EL (cell line): Measurements from ENCODE around the gene ADAM12.
A peak's percentile ranks its signal among the peaks of the same experiment; 100 is the strongest.
"Not testable (repeated sequence)": the region's sequence is repeated elsewhere in the genome, so short reads cannot be mapped to it uniquely, and the experiment has no call there.

Experiments
- DNase-seq: peaks from one replicate; pipeline ENCODE4 v3.0.0-alpha.2; 2016

The ADAM12 gene

DNA sequence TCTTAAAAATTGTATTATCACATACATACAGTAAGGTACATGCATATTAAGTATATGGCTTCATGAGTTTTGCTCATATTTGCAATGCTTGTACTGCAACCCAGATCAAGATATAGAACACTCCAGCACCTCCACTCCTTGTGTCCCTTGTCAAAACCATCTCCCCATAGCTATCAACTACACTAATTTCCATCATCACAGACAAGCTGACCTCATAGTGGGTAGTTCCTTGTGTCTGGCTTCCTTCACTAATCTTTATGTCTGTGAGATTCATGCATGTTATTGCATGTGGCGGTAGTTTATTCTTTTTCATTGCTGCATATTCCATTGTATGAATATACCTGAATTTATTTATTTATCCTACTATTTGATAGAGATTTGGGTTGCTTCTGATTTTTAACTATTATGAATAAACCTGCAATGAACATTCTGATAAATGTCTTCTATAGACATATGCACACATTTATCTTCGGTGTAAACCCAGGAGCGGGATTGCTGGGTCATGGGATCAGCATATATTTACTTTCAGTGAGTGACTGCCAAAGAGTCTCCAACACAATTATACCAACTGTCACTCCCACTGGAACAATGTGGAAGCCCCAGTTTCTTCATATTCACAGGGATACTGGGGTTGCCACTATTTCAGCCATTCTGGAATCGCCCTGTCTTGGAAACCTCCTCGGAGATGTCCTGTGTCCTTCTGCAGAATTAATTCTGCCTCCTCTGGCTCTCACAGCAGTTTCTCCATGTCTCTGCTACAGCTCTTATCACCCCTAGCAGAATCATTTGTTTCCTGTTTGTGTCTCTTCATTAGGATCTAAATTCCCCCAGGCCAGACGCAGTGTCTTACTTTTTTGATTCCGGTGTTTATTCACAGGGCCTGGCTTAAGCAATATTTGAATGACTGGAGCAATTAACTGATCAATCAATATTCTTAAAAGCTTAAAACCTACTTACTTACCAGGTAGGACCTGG lies 14.7 kb upstream of the ADAM12 start:
- DNase-seq, result no peak

DNA sequence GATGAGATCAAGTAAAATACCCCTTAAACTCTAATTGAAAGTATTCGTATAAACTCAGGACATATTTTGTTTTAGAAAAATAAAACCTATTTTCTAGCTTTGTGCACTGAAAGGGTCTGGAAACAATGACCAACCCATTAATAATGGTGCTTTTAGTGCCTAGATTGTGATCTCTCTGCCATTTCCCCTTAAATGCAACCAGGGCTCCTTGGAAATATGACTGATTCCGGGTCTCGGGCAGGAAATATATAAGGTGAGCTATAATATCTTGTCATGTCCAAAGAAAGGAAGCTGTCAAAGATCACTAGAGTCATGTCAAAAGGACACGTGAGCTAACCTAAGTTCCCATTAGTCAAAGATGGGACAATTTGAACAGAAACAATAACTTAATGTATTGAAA lies 12.4 kb upstream of the ADAM12 start:
- DNase-seq, result no peak

GRCh38 chr10:126398924-126399323 lies 10.6 kb upstream of the ADAM12 start:
- DNase-seq, result no peak

DNA sequence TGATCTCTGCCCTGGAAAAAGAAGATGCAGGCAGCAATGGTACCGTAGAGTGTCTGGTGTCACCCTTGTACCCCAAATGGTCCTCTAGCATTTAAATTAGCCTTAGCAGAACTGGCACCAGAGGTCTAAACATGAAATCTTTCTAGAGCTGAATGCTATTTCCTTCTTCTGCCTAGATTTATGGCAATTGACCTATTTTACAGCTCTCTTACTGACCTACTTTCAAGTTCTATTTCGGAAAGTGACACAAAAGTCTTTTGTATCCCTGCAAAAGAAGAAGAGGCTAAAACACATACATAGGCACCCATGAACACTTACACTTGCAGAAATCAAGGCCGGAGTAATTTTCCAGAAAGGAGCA lies 10.1 kb upstream of the ADAM12 start:
- DNase-seq, result no peak

DNA sequence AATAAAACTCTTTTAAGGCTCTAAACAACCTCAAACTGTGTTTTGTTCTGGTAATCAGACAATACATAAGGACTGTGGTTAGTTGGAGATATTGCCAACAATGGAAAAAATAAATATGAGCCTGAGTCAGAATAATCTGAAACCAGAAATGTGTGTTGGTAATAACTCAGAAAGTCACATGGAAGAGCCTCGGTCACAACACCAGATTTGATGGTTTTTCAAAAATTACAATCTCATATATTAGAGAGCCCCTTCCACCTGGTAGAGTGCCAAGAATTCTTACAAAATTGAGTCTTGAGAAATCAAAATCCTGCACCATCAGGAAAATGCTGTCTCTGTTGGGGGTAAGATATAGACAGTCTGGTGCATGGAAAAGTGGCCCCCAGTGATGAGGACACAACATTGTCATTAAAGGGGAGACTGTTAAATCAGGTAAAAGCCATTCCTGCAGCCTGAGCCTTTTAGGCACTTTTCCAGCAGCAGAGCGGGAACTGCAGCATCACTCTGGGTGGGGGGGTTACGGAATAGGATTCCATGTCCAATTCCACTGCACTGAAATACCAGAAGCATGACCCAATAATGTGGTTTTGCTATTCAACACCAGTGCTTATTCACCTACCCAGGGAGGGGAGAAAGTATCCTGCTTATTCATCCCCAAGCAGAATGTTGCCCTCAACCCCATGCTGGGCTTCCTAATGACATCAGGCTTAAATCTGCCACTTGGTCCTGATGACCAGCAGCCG lies 9.5 kb upstream of the ADAM12 start:
- DNase-seq, result peak; percentile 98

GRCh38 chr10:126397156-126397555 lies 8.9 kb upstream of the ADAM12 start:
- DNase-seq, result no peak

- DNase-seq, result no peak
Measured at GRCh38 chr10:126394948-126395347, 6.7 kb upstream of the ADAM12 start.

DNA sequence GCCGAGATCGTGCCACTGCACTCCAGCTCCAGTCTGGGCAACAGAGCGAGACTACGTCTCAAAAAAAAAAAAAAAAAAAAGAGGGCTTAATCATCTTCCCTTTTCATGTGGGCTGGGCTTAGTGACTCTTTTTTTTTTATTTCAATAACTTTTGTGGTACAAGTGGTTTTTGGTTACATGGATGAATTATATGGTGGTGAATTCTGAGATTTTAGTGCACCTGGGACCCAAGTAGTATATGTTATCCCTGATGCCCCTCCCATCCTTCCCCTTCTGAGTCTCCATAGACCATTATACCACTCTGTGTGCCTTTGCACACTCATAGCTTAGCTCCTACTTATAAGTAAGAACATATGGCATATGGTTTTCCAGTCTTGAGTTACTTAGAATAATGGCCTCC lies 4.8 kb upstream of the ADAM12 start:
- DNase-seq, result no peak

DNA sequence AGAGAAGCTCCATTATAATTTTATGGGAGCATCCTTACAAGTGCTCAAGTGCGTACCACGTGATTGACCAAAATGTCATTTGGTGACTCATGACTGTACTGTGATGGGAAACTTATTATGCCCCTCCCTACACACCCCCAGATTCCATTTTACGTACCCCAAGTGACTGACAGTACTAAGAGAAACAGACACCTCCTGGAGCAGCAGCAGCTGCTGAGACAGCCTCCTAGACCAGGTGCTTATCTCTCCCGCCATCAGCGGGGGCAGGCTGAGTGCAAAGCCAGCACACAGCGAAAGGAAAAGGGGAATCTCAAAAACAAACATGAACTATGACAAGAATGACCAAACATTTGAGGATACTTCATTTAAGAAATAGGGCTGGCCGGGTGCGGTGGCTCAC lies 4.2 kb upstream of the ADAM12 start:
- DNase-seq, result no peak

GRCh38 chr10:126392068-126392467 lies 3.8 kb upstream of the ADAM12 start:
- DNase-seq, result no peak

DNA sequence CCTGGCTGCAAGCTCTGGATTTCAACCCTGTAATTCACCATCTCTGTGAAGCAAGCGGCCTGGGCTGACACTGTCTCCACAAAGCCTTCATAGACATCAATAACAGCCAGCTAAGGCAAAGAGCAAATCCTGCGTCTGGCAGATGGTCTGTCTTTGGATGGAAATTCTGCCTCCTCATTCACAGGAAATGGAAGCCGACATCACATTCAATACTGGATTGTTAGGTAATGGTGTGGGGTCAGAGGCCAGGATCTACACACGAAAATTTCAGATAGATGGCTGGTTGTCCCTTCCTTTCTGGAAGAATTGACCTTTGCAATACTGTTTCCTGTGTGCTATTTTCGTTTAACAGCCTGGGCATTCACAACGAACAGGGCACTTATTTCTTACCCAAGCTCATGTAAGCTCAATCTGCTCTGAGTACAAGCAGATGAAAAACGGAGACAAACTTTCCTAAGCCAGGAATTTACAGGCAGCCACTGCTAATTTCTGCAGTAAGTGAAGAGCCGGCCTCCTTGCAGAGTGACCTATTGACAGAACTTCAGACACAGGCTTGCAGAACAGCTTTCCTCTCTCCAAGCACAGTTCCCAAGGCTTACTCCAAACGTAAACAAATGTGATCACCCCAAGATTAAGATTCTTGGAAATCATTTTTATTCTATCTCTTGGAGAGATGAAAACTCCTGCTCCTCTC lies 3.1 kb upstream of the ADAM12 start:
- DNase-seq, result no peak

- no peak for DNase-seq
Measured at GRCh38 chr10:126390324-126390723, 2.0 kb upstream of the ADAM12 start.

DNA sequence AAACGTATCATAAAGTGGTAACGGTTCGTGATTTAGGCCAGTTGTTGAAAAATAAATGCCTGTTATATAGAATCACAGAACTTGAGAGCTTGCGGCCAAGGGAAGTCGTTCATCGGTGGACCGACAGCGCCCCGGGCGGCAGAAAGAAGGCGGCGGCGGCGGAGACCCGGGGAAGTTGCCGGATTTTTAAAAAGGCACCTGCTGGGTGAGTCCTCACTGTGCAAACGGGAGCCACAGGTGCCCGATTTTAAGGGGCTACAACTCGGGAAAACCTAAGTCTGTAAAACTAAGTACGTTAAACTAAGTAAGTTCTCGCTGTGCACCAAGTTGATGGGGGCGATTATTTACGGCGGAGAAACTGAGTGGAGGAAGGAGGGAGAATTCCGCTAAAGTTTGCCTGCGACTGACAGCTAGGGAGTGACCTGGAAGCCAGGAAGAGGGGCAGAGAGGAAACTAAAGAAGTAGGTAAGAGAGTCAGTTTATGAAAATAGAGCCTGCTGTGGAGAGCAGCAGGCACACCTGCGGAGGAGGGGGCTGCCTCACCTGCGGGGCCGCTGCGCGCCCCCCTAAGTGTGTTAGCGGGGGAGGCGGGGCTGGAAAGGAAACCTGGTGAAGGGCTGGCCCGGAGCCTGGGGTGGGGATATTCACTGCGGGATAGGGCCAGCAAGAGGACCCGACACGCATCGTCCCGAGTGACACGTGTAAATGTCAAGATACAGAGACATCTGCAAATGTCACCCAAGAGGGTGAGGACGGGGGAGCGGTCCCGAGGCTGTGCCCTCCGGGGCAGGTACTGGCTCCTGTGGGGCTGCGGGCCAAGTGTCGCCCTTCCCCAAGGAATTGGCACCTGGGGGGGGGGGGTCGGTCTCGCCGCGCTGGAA lies 996 bp downstream of the ADAM12 start:
- peak; percentile 80 for DNase-seq

- DNase-seq, result peak; percentile 92
Measured at GRCh38 chr10:126384269-126384873, 3.9 kb downstream of the ADAM12 start.

DNA sequence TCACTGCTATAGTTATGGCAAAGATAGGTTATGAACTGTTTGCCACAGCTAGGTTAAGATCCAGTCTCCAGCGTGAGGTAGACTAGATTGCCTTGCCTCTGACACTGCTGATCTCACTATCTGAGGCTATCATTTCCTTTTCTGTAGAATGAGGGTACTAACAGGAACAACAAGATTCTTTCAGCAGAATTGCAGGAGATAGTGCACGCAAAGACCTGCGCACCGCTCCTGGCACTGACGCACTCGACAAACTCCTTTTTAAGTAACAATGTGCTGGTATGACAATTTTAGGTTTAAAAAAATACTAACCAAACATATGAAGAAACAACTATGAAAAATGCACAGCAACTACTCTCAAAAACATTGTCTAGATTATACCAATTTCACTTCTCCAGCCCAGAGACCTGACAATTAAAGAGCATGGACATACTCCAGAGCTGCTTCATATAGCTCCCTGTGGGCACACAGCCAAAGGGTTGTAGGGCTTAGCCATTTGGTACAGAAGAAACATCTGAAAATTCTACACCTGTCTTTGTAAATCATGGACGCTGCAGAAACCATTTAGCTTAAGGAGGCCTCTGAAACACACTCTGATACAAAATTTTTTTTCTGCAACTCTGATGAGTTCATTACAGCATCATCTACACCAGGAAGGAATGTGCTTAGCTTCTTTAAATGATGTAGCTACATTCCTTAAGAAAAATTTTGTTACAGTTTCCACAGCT lies 7.8 kb downstream of the ADAM12 start:
- DNase-seq, result no peak

- DNase-seq, result not testable (repeated sequence)
Measured at GRCh38 chr10:126379166-126379565, 9.1 kb downstream of the ADAM12 start.

DNA sequence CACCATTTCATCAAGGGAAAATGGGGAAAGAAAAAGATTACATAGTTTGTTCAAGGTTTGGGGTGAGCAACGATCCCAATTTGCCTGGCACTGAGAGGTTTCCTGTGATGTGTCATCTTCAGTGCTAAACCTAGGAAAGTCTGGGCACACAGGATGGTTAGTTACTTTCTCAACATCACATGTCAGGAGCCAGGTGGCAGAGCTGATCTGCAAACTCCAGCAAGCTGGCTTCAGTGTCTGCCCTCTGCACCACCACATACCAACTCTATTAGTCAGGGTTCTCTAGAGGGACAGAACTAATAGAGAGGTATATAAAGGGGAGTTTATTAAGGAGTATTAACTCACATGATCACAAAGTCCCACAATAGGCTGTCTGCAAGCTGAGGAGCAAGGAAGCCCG lies 11.3 kb downstream of the ADAM12 start:
- peak; percentile 83 for DNase-seq

DNA sequence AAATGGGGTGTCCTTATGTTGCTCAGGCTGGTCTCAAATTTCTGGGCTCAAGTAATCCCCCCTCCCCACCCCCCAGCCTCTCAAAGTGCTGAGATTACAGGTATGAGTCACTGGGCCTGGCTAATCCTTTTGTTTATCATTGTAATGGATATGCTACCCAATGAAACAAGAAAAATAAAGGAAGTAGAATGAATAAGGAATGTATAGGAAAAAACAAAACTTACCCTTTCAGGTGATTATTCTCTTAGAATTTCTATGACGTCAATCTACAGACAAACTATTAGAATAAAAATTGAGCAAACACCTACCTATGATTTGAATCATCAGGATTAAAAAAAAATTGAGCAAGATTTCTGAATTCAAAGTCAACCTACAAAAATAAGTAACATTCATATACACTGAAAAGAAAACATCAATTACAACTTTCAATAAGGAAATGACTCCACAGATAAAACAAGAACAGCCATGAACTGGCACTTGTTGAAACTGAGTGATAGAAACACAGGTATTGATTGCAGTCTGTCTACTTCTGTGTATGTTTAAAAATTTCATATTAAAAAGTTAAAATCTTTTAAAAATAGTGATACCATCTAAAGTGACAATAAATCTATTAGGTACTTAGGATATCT lies 12.2 kb downstream of the ADAM12 start:
- peak; percentile 34 for DNase-seq

DNA sequence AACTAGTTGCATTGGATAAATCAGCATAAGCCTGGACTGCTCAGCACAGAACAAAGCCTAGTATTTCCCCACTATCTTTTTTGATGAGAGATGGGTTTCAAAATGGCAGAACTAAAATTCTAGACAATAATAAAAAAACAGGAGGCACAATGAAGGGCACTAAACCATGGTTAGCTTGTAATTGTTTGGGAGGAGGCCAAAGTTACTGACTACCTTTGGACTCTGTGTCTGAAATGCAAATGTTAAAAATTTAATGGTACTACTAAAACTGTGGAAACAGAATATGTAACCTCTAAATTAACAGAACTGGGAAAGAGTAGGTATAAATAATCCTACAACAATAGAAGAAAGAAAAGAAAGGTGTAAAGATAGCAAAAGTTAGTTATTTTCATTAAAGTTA lies 13.0 kb downstream of the ADAM12 start:
- DNase-seq, result no peak

GRCh38 chr10:126374435-126374834 lies 13.8 kb downstream of the ADAM12 start:
- DNase-seq, result no peak

- DNase-seq, result peak; percentile 65
Measured at GRCh38 chr10:126373972-126374371, 14.3 kb downstream of the ADAM12 start.
